ENCODE data around the gene CCDC144A.
"Not testable (repeated sequence)": the region's sequence is repeated elsewhere in the genome, so short reads cannot be mapped to it uniquely, and the experiment has no call there.

The CCDC144A gene, protein sequence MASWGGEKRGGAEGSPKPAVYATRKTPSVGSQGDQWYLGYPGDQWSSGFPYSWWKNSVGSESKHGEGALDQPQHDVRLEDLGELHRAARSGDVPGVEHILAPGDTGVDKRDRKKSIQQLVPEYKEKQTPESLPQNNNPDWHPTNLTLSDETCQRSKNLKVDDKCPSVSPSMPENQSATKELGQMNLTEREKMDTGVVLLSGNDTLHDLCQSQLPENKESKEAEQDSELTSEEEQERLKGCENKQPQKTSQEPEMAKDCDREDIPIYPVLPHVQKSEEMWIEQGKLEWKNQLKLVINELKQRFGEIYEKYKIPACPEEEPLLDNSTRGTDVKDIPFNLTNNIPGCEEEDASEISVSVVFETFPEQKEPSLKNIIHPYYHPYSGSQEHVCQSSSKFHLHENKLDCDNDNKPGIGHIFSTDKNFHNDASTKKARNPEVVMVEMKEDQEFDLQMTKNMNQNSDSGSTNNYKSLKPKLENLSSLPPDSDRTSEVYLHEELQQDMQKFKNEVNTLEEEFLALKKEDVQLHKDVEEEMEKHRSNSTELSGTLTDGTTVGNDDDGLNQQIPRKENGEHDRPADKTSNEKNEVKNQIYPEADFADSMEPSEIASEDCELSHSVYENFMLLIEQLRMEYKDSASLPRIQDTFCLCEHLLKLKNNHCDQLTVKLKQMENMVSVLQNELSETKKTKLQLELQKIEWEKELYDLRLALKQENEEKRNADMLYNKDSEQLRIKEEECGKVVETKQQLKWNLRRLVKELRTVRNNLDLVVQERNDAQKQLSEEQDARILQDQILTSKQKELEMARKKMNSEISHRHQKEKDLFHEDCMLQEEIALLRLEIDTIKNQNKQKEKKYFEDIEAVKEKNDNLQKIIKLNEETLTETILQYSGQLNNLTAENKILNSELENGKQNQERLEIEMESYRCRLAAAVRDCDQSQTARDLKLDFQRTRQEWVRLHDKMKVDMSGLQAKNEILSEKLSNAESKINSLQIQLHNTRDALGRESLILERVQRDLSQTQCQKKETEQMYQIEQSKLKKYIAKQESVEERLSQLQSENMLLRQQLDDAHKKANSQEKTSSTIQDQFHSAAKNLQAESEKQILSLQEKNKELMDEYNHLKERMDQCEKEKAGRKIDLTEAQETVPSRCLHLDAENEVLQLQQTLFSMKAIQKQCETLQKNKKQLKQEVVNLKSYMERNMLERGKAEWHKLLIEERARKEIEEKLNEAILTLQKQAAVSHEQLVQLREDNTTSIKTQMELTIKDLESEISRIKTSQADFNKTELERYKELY (N-terminal part only)

DNA sequence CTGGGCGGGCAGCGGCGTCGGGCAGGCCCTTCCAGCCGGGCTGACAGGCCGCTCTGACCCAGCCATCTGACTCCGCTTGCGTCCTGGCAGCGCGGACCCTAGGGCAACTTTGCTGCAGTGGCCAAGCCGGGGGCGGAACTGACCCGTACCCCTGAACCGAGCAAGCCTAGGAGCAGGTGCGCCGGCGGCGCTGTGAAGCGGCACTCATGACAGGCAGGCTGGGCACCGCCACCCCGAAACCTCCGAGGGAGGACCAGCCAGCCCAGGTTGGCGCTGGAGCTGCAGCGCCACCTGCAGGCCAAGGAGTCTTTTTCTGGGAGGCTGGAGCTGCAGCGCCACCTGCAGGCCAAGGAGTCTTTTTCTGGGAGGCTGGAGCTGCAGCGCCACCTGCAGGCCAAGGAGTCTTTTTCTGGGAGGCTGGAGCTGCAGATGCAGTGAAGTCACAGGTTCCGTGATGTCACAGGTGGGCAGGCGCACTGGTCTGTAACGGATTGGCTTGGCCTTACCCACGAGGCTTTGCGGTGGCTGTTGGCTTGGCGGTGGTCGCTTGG is at the start of gene CCDC144A:
TSS of gene CCDC144A (plus strand) at position 511 of the 551 bp plus-strand sequence. CDS start 160 bp downstream, outside the sequence.
- DNase-seq (ENCODE audit: low read depth), result peak; percentile 44

DNA sequence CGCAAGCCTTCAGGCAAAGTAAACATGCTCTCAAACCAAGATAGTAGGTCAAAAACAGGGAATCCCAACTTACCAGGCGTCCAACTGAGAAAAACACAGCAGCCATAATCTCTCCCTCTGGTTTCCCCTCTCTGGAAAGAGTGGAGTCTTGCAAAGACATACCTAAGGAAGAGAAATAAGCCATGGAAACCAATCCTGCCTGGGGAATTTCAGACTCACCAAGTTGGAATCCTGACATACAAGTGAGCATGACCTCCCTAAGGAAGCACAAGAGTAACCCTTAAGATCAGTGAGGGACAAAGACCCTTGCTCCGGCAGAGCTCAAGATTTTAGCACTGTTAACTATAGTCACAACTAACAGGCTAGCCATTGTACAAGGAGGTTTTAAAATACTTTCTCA is 40.5 kb upstream of the CCDC144A start:
- no peak for DNase-seq (ENCODE audit: low read depth)

DNA sequence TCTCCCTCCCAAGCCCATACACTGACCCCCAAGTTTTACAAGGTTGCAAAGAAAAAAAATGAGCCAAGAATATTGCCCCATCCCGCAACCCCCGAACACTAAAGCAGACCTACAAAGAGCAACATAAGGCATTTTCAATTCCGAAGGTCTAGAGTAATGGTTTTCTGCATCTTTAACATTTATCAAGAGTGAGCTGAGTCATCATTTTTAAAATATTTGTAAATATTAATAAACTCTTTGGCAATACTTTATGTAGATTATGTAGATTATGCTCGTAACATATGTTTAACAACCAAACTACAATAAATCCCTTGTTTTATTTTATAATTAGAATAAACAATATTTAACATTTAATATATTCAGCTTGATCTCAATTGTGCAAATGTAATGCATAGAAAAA is 37.8 kb upstream of the CCDC144A start:
- DNase-seq (ENCODE audit: low read depth), result no peak

DNA sequence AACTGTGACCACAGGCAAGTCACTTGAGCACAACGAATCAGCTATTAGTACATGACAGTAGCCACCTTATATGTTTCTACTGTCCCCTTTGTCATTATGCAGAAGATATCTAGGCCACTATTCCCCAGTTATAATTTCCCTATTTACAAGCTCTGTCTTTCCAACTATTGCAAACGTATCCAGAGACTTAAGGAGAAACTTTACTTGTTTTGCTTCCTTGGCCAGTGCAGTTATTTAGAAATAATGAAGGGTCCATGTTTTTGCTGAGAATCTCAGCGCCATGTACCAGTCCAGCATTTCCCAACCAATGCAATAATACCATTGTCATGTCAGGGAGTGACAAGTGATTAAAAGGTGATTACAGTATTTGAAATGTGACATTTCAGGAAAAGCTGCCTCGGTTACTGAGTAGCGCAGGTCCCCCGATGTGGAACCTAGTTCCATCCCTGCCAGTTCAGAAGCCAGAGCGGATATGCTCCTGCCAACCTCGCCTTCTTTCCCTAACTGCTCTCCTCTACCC is 37.1 kb upstream of the CCDC144A start:
- no peak for DNase-seq (ENCODE audit: low read depth)

DNA sequence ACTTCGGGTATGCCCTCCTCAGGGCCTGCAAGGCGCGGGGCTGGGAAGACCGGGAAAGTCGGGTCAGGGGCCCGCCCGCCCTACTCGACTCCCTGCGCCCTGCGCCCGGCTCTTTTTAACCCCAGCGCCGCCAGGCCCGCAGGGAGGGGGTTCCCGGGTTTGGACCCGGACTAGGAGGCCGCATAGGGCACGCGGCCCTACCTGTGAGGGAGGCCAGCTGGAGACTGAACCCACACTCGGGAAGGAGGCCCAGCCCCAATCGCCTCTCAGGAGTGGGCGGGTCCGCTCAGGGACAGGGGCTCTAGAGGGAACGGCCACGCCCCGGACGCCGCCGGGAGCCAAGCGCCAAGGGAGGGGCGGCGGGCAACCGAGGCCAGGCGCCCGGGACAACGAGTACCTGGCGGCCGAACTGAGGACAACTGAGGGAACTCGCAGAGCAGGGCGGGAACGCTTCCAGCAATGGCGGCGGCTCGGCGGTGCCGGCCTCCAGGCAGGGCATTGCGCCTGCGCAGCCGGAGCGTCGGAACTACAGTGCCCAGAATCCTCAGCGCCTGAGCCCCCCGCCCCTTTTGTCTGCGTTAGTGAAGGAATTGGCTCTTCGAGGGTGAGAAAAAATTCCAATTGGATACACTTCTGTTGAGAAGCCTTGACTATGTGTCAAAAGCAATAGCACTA is 36.5 kb upstream of the CCDC144A start, which contains the start of gene ZNF624:
TSS of gene ZNF624 (minus strand) at position 484 of the 675 bp plus-strand sequence.
- DNase-seq (ENCODE audit: low read depth), result peak; percentile 80

DNA sequence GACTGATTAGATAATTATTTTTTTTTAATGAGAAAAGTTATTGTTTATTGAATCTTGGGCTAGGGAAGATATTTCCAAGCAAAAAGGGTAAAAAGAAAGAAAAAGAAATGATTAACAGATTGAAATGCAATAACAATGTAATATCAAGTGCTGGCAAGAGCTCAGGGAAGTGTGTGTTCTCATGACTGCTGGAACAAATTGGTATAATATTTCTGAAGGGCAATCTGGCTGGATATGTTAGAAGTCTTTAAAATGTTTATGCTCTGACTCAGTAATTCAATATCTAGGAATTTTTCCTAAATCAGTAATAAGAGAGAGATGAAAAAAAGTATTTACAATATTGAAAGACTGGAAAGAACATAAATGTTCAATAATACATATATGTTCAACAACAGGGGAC is 28.8 kb upstream of the CCDC144A start:
- DNase-seq (ENCODE audit: low read depth), result no peak

DNA sequence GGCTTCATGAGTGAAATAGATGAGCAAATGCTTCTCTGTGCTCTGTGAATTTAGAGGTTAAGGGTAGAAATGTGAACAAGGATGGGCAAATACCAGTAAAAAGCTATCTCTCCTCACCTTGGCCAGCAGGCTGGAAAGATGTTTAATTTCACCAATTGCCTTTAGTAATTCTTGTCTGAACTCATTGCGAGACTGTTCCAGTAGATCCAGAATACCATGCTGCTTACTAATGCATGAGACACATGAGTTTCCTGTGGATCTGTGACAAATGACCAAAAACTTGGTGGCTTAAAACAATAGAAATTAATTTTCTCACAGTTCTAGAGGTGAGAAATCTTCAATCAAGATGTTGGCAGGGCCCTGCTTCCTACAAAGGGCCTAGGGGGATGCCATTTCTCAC is 27.1 kb upstream of the CCDC144A start:
- DNase-seq (ENCODE audit: low read depth), result no peak

DNA sequence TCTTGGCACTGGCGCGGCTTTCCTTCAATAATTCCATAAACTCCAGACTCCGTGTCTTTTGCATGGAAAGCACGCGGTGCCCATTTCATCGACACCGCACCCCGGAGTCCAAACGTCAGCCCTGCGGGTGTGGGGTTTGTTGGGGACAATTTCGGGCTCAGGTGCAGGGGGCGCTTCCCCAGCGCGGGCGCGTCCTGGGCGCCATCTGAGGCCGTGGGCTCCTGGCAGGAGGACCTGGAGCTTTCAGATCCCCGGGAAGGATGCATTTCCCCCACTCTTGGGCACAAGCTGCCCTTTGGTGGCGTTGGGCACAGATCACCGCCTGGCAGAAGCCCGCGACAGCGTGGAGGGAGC is 23.5 kb upstream of the CCDC144A start:
- not testable (repeated sequence) for DNase-seq (ENCODE audit: low read depth)

DNA sequence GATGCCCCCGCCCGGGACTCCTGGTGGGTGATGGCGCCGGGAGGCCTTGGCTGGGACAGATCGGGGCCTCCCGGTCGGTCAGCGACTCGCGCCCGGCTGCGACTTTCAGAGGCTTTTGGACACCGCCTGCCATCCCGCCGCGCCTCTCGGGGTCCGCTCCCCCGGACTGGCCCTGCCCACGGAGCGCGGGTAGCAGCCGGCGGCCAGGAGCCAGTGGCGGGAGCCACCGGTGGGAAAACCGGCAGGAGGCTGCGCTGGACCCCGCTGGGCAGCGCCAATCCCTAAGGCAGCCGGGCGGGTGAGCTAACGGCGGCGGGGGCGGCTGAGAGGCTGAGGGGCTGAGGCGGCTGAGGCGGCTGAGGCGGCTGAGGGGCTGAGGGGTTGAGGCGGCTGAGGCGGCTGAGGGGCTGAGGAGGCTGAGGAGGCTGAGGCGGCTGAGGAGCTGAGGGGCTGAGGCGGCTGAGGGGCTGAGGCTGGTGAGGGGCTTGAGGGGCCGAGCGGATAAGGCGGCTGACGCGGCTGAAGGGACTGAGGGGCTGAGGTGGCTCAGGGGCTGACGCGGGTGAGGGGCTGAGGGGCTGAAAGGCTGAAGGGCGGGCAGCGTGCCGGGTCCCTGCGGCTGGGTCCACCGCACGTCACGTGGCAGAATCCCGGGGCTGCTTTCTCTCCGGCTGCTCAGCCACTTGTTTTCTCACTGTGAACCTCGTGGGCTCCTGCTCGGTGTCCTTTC is 23.0 kb upstream of the CCDC144A start:
- not testable (repeated sequence) for DNase-seq (ENCODE audit: low read depth)

DNA sequence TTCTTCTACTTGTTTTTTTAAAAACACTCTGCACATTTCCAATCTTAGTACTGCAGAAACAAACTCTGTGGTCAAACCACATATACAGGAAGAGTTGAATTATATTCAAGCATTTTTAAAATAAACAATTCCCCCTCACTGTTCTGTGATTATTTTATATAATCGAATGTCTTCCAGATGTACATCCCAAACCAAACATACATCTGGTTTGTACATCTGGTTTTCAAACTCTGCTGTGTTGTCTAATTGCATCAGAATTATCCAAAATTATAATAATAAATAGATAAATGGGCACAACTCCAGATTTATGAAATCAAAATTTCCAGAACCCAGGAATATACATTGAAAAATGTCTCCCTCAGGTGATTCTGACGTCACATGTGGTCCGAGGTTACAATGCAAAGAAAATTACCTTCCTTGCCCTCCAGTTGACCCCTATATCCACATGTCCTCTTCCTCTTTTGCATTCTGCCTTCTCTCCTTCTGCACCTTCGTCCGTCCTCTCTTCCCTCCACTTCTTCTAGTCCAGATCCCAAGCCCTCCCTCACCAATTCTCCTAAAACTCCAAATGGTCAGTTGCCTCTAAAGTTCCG is 13.3 kb upstream of the CCDC144A start:
- no peak for DNase-seq (ENCODE audit: low read depth)

DNA sequence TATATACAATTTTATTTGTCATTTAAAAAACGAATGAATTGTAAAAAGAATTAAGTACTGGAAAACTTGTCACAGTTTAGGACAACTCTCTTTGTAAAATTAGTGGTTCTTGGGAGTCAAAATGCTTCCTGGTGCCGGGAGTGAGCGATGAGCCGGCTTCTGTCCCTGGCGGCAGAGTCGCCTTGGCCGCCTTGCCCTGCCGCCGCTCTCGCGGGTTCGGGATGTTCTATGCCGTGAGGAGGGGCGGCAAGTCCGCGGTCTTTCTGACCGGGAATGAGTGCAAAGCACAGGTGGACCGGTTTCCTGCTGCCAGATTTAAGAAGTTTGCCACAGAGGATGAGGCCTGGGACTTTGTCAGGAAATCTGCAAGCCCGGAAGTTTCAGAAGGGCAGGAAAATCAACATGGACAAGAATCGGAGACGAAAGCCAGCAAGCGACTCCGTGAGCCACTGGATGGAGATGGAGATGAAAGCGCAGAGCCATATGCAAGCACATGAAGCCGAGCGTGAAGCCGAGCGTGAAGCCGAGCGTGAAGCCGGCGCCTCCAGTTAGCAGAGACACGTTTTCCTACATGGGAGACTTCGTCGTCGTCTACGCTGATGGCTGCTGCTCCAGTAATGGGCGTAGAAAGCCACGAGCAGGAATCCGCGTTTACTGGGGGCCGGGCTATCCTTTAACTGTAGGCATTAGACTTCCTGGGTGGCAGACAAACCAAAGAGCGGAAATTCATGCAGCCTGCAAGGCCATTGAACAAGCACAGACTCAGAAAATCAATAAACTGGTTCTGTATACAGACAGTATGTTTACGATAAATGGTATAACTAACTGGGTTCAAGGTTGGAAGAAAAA is 6.5 kb upstream of the CCDC144A start:
- not testable (repeated sequence) for DNase-seq (ENCODE audit: low read depth)

DNA sequence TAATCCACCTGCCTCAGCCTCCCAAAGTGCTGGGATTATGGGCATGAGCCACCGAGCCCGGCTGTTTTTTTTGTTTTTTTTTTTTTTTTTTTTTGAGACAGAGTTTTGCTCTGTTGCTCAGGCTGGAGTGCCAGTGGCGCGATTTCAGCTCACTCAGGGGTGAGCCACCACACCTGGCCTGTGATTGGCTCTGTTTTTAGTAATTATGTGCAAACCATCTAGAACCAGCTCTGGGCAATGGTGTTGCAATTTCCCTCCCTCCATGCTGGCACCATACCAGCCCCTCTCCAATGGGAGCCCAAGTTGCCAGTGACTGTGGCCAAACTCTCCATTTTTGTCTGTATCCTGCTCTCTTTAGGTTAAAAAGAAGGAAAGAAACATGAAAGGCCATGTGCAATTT is 4.0 kb upstream of the CCDC144A start:
- not testable (repeated sequence) for DNase-seq (ENCODE audit: low read depth)

DNA sequence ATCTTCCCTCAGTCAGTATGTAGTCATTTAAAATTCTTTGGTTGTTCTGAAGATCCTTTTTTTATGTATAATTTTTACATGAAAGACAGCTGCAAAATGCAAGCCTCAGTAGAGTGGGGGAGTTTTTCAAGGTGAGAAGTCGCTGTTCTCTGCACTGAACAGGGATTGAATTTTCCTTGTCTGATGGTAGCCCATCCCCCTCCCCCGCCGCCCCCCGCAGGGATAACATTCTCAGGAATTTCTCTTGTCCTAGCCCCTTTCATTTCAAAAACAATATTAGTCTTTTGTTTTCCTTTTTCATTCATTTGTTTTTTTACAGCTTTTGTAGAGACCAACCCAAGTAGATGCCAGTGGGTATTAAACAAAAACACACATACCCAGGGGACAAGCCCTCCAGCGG is 2.9 kb upstream of the CCDC144A start:
- DNase-seq (ENCODE audit: low read depth), result not testable (repeated sequence)

DNA sequence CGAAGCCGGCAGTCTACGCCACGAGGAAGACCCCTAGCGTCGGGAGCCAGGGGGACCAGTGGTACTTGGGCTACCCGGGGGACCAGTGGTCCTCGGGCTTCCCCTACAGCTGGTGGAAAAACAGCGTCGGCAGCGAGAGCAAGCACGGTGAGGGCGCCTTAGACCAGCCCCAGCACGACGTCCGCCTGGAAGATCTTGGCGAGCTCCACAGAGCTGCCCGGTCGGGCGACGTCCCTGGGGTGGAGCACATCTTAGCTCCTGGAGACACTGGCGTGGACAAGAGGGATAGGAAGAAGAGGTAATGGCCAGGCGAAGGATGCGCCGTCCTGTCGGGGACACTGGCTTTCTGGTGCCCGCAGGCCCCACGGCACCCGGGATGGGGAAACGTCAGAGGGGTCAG is 406 bp downstream of the CCDC144A start:
- DNase-seq (ENCODE audit: low read depth), result not testable (repeated sequence)

DNA sequence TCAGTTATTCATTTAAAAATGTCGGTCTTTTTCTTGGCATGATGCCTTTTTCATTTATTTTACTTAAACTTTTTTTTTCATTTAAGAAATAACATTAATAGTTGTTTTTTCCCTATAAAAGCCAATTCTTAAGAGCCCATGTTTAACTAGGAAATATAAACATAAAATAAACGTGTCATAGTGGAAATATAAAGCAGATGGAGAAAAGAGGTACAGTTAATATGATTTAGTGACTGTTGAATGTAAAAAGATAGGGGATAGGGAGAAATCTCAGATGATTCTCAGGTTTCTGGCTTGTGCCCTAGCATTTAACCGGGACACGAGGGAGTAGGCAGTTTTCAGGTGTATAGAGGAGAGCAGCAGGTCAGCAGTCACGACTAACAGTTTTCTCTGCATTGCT is 7.6 kb downstream of the CCDC144A start:
- DNase-seq (ENCODE audit: low read depth), result not testable (repeated sequence)

DNA sequence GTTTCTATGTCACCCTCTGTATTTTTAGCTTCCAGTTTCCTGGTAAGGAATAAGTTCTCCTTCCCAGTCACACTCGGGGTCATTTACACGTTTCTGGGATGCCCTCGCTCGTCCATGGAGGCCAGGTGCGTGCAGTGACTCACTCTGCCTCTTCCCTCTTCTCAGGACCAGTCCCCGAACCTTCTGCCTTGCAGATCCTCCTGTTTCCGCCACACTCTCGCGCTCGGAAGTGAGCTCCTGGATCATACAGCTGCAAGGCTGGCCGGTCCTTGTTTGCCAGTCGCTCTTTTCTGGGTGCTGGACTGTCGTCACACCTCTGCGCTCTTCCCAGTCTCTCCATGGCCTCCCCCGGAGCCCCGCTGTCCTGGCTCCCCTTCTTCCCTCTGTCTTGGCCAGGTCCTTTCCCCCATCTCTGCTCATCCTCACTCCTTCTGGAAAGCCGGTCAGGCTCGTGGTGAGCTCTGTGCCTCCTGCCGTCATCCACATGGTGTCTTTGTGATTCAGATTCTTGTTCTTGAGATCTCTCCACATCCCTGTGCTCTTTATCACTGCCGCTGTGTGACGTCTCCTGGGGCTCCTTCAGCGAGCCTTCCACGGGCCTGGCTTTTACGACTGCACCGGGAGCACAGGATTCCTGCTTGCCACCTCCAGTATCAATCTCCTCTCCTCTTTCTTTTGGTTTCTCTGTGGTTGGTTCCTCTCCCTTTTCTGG is 55.6 kb downstream of the CCDC144A start:
- not testable (repeated sequence) for DNase-seq (ENCODE audit: low read depth)

DNA sequence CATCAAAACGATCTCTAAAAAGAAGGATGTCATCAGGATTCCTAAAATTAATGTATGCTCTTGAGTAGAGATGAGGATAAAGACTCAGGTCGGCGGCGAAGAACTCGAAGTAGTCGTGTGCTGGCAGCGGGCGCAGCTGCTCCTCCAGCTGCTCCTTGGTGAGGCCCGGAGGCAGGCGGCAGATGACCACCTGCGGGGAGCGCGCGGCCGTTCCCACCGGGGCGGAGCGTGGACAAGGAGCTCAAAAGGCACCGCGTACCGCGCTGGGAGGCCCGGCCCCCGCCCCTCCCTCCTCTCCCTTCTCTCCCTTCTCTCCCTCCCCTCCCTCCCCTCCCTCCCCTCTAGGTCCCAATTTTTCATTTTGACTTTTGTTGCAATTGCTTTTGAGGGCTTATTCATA is 56.5 kb downstream of the CCDC144A start:
- not testable (repeated sequence) for DNase-seq (ENCODE audit: low read depth)

DNA sequence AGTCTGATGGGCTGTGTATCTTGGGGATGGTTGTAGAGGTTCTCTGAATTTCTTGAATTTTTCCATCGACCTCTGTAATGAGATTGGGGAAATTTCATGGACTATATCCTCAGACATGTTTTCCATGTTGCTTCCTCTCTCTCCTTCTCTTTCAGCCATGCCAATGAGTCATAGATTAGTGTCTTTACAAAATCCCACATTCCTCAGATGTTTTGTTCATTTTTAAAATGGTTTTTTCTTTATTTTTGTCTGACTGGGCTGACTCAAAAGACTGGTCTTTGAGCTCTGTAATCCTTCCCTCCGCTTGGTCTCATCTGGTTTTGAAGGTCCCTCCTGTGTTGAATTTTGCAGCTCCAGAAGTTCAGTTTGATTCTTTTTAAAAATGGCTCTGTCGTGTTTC is 60.5 kb downstream of the CCDC144A start:
- DNase-seq (ENCODE audit: low read depth), result not testable (repeated sequence)
